GM12878 (cell line): ENCODE data around the gene SLC39A13. TPM values are rescaled to one million over a fixed set of nuclear protein-coding genes. Genes with fewer than 3 reads are reported as not detected.

Experiments used
- ASH2L ChIP-seq: fragments of 300-600, 200-600 bp; sonication (generic); IDR thresholded peaks from 2 replicates; pipeline ENCODE4 v1.6.1; 2017; ENCODE audit warnings: low read depth, mild to moderate bottlenecking, borderline replicate concordance
- BHLHE40 ChIP-seq, 2 experiments: fragments of 450-650 bp in 1 of 2; IDR thresholded peaks; 2 replicates each; pipeline ENCODE4 v1.6.1; 2011 to 2017; ENCODE audit warnings: low read depth in 2 of 2, borderline replicate concordance in 1 of 2, improper control_type of control experiment in 1 of 2, low read length in 1 of 2, mild to moderate bottlenecking in 1 of 2
- CREM ChIP-seq: IDR thresholded peaks from 2 replicates; pipeline ENCODE4 v1.6.1; 2014; ENCODE audit warnings: antibody characterized with exemption, low read depth
- DPF2 ChIP-seq: fragments of 450-650 bp; IDR thresholded peaks from 2 replicates; pipeline ENCODE4 v1.6.1; 2017; ENCODE audit warnings: mild to moderate bottlenecking
- E2F4 ChIP-seq: IDR thresholded peaks from 2 replicates; pipeline ENCODE4 v1.6.1; 2012; ENCODE audit warnings: low read depth, low read length, improper control_type of control experiment
- EGR1 ChIP-seq, 2 experiments: IDR thresholded peaks; 1 replicate in 1 of 2; 2 replicates in 1 of 2; pipeline ENCODE4 v1.6.1; 2011 to 2012; ENCODE audit warnings: low read depth in 2 of 2, low read length in 2 of 2, borderline replicate concordance in 1 of 2, mild to moderate bottlenecking in 1 of 2, moderate library complexity in 1 of 2
- ETV6 ChIP-seq, 2 experiments: fragments of 450-650 bp in 1 of 2; IDR thresholded peaks in 1 of 2; conservative IDR thresholded peaks in 1 of 2; 2 replicates each; pipeline ENCODE4 v1.6.1; 2014; ENCODE audit warnings: antibody characterized with exemption in 1 of 2, borderline replicate concordance in 1 of 2, low read depth in 1 of 2, mild to moderate bottlenecking in 1 of 2, moderate library complexity in 1 of 2
- GABPA ChIP-seq: IDR thresholded peaks from 2 replicates; pipeline ENCODE4 v1.6.1; 2014; ENCODE audit warnings: antibody characterized with exemption, low read depth, mild to moderate bottlenecking, inconsistent platforms
- HDGF ChIP-seq: fragments of 450-650 bp; IDR thresholded peaks from 2 replicates; pipeline ENCODE4 v1.6.1; 2016; ENCODE audit warnings: antibody characterized with exemption
- IKZF2 ChIP-seq, 2 experiments: fragments of 450-650 bp; IDR thresholded peaks; 2 replicates each; pipeline ENCODE4 v1.6.1; 2017; ENCODE audit warnings: mild to moderate bottlenecking in 2 of 2, moderate library complexity in 2 of 2
- KDM1A ChIP-seq: fragments of 200-600 bp; sonication (generic); IDR thresholded peaks from 2 replicates; pipeline ENCODE4 v1.6.1; 2016; ENCODE audit warnings: borderline replicate concordance
- MEF2B ChIP-seq: fragments of 450-650 bp; IDR thresholded peaks from 2 replicates; pipeline ENCODE4 v1.6.1; 2018; ENCODE audit warnings: mild to moderate bottlenecking, moderate library complexity; ENCODE audit not compliant: partially characterized antibody, poor library complexity, severe bottlenecking
- PAX5 ChIP-seq: IDR thresholded peaks from 2 replicates; pipeline ENCODE4 v1.6.1; 2011; ENCODE audit warnings: low read depth, low read length, borderline replicate concordance
- RCOR1 ChIP-seq: conservative IDR thresholded peaks from 2 replicates; pipeline ENCODE4 v1.6.1; 2012; ENCODE audit warnings: low read depth, low read length, improper control_type of control experiment
- RELB ChIP-seq: fragments of 450-650 bp; IDR thresholded peaks from 2 replicates; pipeline ENCODE4 v1.6.1; 2017; ENCODE audit warnings: low read depth, mild to moderate bottlenecking, moderate library complexity
- SIN3A ChIP-seq: IDR thresholded peaks from 2 replicates; pipeline ENCODE4 v1.6.1; 2012; ENCODE audit warnings: low read depth, low read length, improper control_type of control experiment
- SMARCA5 ChIP-seq: fragments of 450-650 bp; IDR thresholded peaks from 2 replicates; pipeline ENCODE4 v1.6.1; 2017; ENCODE audit warnings: mild to moderate bottlenecking
- TBL1XR1 ChIP-seq: IDR thresholded peaks from 2 replicates; pipeline ENCODE4 v1.6.1; 2012; ENCODE audit warnings: low read depth, low read length, improper control_type of control experiment
- TCF3 ChIP-seq: IDR thresholded peaks from 2 replicates; pipeline ENCODE4 v1.6.1; 2012; ENCODE audit warnings: low read depth, mild to moderate bottlenecking, low read length, borderline replicate concordance; ENCODE audit not compliant: insufficient read depth
- USF1 ChIP-seq: IDR thresholded peaks from 2 replicates; pipeline ENCODE4 v1.6.1; 2011; ENCODE audit warnings: borderline replicate concordance, low read depth, mild to moderate bottlenecking, moderate library complexity, mixed read lengths, low read length; ENCODE audit not compliant: insufficient read depth; ENCODE audit errors: extremely low read length
- ZNF592 ChIP-seq: fragments of 450-650 bp; IDR thresholded peaks from 2 replicates; pipeline ENCODE4 v1.6.1; 2017; ENCODE audit warnings: mild to moderate bottlenecking, moderate library complexity
- polyA plus RNA-seq, 11 experiments: library from polyadenylated mRNA; depleted of rRNA in 4 of 11; unstranded in 6 of 11; stranded (reverse) in 5 of 11; fragments of >200 nt; fragmentation: Nextera tagmentation in 4 of 11; fragmentation: Illumina TruSeq in 1 of 11; extraction: Ambion mirVana in 4 of 11; extraction: Trizol in 1 of 11; gene quantifications; 1 replicate in 1 of 11; 2 replicates in 10 of 11; pipeline versions ENCODE4 v1.2.1 to v1.2.3, GENCODE V29; 2011 to 2016; ENCODE audit warnings: inconsistent platforms in 2 of 11, missing spikeins in 2 of 11, low read depth in 1 of 11
- total RNA-seq, 4 experiments: library from RNA; depleted of rRNA in 3 of 4; stranded (reverse); fragments of >200 nt in 3 of 4; fragmentation: Illumina TruSeq in 1 of 4; extraction: Trizol in 1 of 4; gene quantifications; 2 replicates each; pipeline versions ENCODE4 v1.2.1 to v1.2.3, GENCODE V29; 2013 to 2021

The SLC39A13 gene
- total and polyA plus RNA-seq, 10 of the 15 experiments (the other 5 are each of a cell fraction or from before 2014, with no cell fraction given) = 0.23 to 19.8 (median 6.3) TPM

DNA sequence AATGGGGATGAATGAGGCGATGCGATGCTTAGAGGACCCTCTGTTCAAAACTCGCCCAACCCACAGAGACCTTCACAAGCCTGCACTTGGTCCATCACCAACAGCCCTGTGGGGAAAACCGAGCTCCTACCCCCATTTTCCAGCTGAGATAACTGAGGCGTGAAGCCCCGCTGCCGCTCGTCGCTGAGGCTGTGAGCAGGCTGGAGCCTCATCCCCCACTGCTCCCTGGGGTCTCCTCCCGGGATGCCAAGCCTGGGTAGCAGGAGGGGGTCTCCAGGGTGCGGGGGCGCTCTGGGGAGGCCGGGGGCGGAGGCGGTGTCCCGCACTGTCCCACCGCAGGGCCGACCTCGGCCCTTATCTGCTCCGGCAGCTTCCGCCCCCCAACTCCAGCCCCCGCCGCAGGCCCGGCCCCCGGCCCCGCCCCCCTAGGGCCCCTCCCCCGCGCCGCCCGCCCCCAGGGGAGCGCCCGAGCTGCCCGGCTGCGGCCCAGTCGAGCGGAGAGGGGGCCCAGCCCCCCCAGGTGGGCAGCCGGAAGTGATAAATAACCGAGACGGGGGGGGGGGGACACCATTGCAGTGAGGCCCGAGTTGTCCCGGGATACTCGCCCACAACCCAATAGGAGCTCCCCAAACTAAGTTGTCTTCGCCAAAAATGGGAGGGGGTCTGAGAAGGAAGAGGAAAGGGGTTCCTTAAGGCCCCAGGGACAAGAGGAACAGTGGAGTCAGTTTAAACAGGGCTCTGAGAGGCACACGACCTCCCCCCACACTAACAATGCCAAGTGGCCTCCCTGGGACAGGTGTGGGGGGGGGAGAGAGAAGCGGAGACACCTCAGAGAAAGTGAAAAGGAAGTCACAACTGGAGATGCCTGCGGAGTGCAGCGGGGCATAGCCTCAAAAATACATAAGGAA is 8.3 kb upstream of the SLC39A13 start (continued):
- TF ChIP-seq SMARCA5 (peak; percentile 16; the same call in 1 of the 2 replicates), ASH2L (peak; percentile 81; the same call in 1 of the 2 replicates), MEF2B (peak; percentile 63), ZNF592 (no peak), PAX5 (peak; percentile 85; the same call in 1 of the 2 replicates), HDGF (no peak), RCOR1 (no peak), GABPA (0 out of 2 replicates have a peak, but pooled peaks have one; percentile 18), CREM (0 out of 2 replicates have a peak, but pooled peaks have one; percentile 6), TBL1XR1 (0 out of 2 replicates have a peak, but pooled peaks have one; percentile 21), KDM1A (no peak), EGR1 (IDR thresholded peaks at IDR 0.05; ENCODE audit: borderline replicate concordance in 1 of 2, low read depth in 2 of 2, low read length in 2 of 2) (peak in 1 of 2 experiments; percentile 60; a peak in 2 of 3 replicates), BHLHE40 (IDR thresholded peaks at IDR 0.05; ENCODE audit: borderline replicate concordance in 1 of 2, low read depth in 2 of 2, low read length in 1 of 2) (0 out of 4 replicates have a peak, but pooled peaks of 1 of the 2 experiments have one; percentile 29), SIN3A (no peak), RELB (no peak), TCF3 (no peak), E2F4 (no peak), ETV6 (conservative IDR thresholded peaks at IDR 0.05 in 1 of 2, IDR thresholded peaks at IDR 0.05 in 1 of 2; ENCODE audit: borderline replicate concordance in 1 of 2, low read depth in 1 of 2) (no peak), DPF2 (peak; percentile 28), USF1 (no peak), IKZF2 (IDR thresholded peaks at IDR 0.05) (peak; percentile 59 to 66)
